B cell (primary cell): ENCODE data around the gene NUP98. TPM values are rescaled to one million over a fixed set of nuclear protein-coding genes. Genes with fewer than 3 reads are reported as not detected.
A peak's percentile ranks its signal among the peaks of the same experiment; 100 is the strongest.

Source experiments
- ATAC-seq: fragments of 200-7000 bp; cut with Tn5 transposase; one replicate; pipeline ENCODE4 v1.10.0; 2021; ENCODE audit warnings: low read depth, mild to moderate bottlenecking, moderate number of reproducible peaks, moderate library complexity
- CTCF ChIA-PET: fragments of 350-600 bp; sonication (Branson Sonifier 250); formaldehyde crosslinking; loops from one replicate; lab custom pipeline; 2021; ENCODE audit warnings: antibody characterized with exemption, inconsistent platforms; lab: Charles Lee
- POLR2A ChIA-PET: fragments of 350-600 bp; sonication (Branson Sonifier 250); formaldehyde crosslinking; loops from one replicate; lab custom pipeline; 2021; ENCODE audit warnings: antibody characterized with exemption; lab: Charles Lee
- DNase-seq: peaks from one replicate; pipeline ENCODE4 v3.0.0; 2013
- H2AFZ ChIP-seq: 2 replicates; pipeline ENCODE4 v1.6.1; 2012; ENCODE audit warnings: mild to moderate bottlenecking, low read depth, low read length; ENCODE audit not compliant: insufficient read depth, poor library complexity, severe bottlenecking
- H3K27ac ChIP-seq, 2 donors: 1 replicate in 1 of 2; 2 replicates in 1 of 2; pipeline ENCODE4 v1.5.1; 2012 to 2013; ENCODE audit warnings: low read length in 2 of 2, mild to moderate bottlenecking in 2 of 2, moderate library complexity in 1 of 2
- H3K27me3 ChIP-seq, 4 experiments: fragments of 200-600 bp in 1 of 4; sonication (generic) in 1 of 4; replicated peaks in 1 of 4; 1 replicate in 2 of 4; 2 replicates in 2 of 4; pipeline versions ENCODE4 v1.6.1 to v1.7.0; 2013 to 2016; ENCODE audit warnings: low read length in 3 of 4, mild to moderate bottlenecking in 2 of 4, mixed read lengths in 1 of 4, moderate library complexity in 1 of 4; ENCODE audit not compliant: insufficient read depth in 4 of 4, control insufficient read depth in 3 of 4; ENCODE audit errors: control extremely low read depth in 1 of 4
- H3K36me3 ChIP-seq, 2 experiments: replicated peaks in 1 of 2; 1 replicate in 1 of 2; 2 replicates in 1 of 2; pipeline versions ENCODE4 v1.6.1 to v1.7.1; 2013; ENCODE audit warnings: low read length in 1 of 2; ENCODE audit not compliant: insufficient read depth in 2 of 2, control insufficient read depth in 1 of 2; ENCODE audit errors: control extremely low read depth in 1 of 2, extremely low read depth in 1 of 2
- H3K4me1 ChIP-seq, 2 donors: fragments of 200-600 bp in 1 of 2; sonication (generic) in 1 of 2; 1 replicate in 1 of 2; 2 replicates in 1 of 2; pipeline versions ENCODE4 v1.5.1 to v1.6.1; 2013 to 2017; ENCODE audit warnings: low read length in 2 of 2; ENCODE audit not compliant: control insufficient read depth in 2 of 2, insufficient read depth in 2 of 2
- H3K4me2 ChIP-seq: replicated peaks from 2 replicates; pipeline ENCODE3; 2012; ENCODE audit warnings: mild to moderate bottlenecking, low read depth, low read length; ENCODE audit not compliant: poor library complexity, severe bottlenecking
- H3K4me3 ChIP-seq, 5 experiments: fragments of 200-600 bp in 1 of 5; sonication (generic) in 1 of 5; 1 replicate in 3 of 5; 2 replicates in 2 of 5; pipeline versions ENCODE4 v1.5.1 to v1.7.0; 2011 to 2016; ENCODE audit warnings: low read length in 4 of 5, mild to moderate bottlenecking in 4 of 5, low read depth in 2 of 5, control low read depth in 1 of 5, moderate library complexity in 1 of 5; ENCODE audit not compliant: insufficient read depth in 1 of 5; ENCODE audit errors: control extremely low read depth in 1 of 5, extremely low read depth in 1 of 5
- H3K79me2 ChIP-seq: fragments of 200-600 bp; sonication (generic); one replicate; pipeline ENCODE4 v1.6.0; 2016; ENCODE audit warnings: low read length; ENCODE audit not compliant: control insufficient read depth, insufficient read depth
- H3K9ac ChIP-seq: fragments of 200-600 bp; sonication (generic); 2 replicates; pipeline ENCODE4 v1.6.1; 2017; ENCODE audit warnings: mild to moderate bottlenecking, low read length, moderate library complexity
- H3K9me3 ChIP-seq, 3 donors: one replicate each; pipeline versions ENCODE4 v1.6.1 to v1.7.1; 2013; ENCODE audit warnings: low read length in 2 of 3; ENCODE audit not compliant: control insufficient read depth in 2 of 3, insufficient read depth in 1 of 3; ENCODE audit errors: control extremely low read depth in 1 of 3
- H4K20me1 ChIP-seq: 2 replicates; pipeline ENCODE4 v1.6.0; 2012; ENCODE audit warnings: mild to moderate bottlenecking, low read length; ENCODE audit not compliant: insufficient read depth, control insufficient read depth, poor library complexity, severe bottlenecking
- H3K27ac Mint-ChIP-seq: one replicate; pipeline ENCODE4 v1.8.0; 2021; ENCODE audit warnings: mixed read lengths
- H3K27me3 Mint-ChIP-seq: one replicate; pipeline ENCODE4 v1.8.0; 2021; ENCODE audit warnings: mixed read lengths
- H3K4me1 Mint-ChIP-seq: one replicate; pipeline ENCODE4 v1.8.0; 2021; ENCODE audit warnings: mixed read lengths
- H3K4me3 Mint-ChIP-seq: one replicate; pipeline ENCODE4 v1.8.0; 2021; ENCODE audit warnings: mixed read lengths
- H3K9me3 Mint-ChIP-seq: one replicate; pipeline ENCODE4 v1.8.0; 2022; ENCODE audit warnings: mixed read lengths; ENCODE audit not compliant: insufficient read depth
- EZH2 ChIP-seq: IDR thresholded peaks from 2 replicates; pipeline ENCODE4 v1.6.1; 2012; ENCODE audit warnings: borderline replicate concordance, low read depth, mild to moderate bottlenecking, moderate library complexity, low read length; ENCODE audit not compliant: insufficient read depth, poor library complexity, severe bottlenecking
- WGBS: methylation state at CpG from one replicate; pipeline ENCODE4 v1.1.5; 2013; ENCODE audit warnings: missing lambda C conversion rate; ENCODE audit not compliant: insufficient coverage; 5-methylcytosine and 5-hydroxymethylcytosine counted together
- intact Hi-C: fragments of 100-400 bp; cut with micrococcal nuclease; formaldehyde crosslinking; loops from one replicate; pipeline ENCODE4 v1.10.0; 2022
- polyA plus RNA-seq: library from polyadenylated mRNA; depleted of rRNA; stranded (reverse); fragments of >200 nt; gene quantifications from 2 replicates; pipeline ENCODE4 v1.2.3, GENCODE V29; 2012
- total RNA-seq, 2 donors: library from RNA; stranded (reverse); fragments of 120-200 nt in 1 of 2; gene quantifications; 1 replicate in 1 of 2; 2 replicates in 1 of 2; pipeline versions ENCODE4 v1.2.3 to v1.2.4, GENCODE V29; 2013 to 2022
- TF ChIP-seq, protein P1 (sequence below): fragments of 200-600 bp; IDR thresholded peaks from one replicate; pipeline ENCODE4 v1.8.0; 2022; ENCODE audit warnings: antibody characterized with exemption, mild to moderate bottlenecking

Gene NUP98
- total and polyA plus RNA-seq, 2 donors (not counting 1 experiment from before 2014, with no cell fraction given) = 99.8 to 111 TPM

DNA sequence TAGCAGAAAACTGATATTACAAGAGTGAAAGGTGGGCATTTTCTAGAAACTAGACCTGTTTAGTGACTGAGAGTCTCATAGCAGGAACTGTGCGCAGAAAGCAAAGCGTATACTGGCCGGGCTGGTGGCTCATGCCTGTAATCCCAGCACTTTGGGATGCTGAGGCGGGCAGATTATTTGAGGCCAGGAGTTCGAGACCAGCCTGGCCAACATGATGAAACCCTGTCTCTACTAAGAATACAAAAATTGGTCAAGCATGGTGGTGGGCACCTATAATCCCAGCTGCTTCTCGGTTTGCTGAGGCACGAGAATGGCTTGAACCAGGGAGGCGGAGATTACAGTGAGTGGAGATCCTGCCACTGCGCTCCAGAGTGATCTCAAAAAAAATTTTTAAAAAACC lies 1.8 kb upstream of the NUP98 start:
- peaks cover 17% of the 10 kb centered on the region for H4K20me1 ChIP-seq
- Mint-ChIP-seq H3K9me3 (no peaks in the 10 kb centered on the region), H3K27me3 (no peaks in the 10 kb centered on the region), H3K27ac (no peak overlapping the region), H3K4me3 (peak overlapping the region; percentile 97), H3K4me1 (peaks cover 29% of the 10 kb centered on the region)
- peaks cover 21 to 31% of the 10 kb centered on the region in 2 donors for H3K4me1 ChIP-seq
- no peaks in the 10 kb centered on the region for H3K36me3 ChIP-seq
- 98% methylated on average over 4 of the region's 9 CpGs for WGBS
- intact Hi-C loops = loop anchor here (5.0 kb wide), 1 partner anchor 593 kb away; the partner anchor contains the start of gene TRIM21
- H3K4me3 ChIP-seq = no peak overlapping the region
- DNase-seq = no peak
- peaks cover 54% of the 10 kb centered on the region for H3K79me2 ChIP-seq
- H3K9ac ChIP-seq = no peak overlapping the region
- no peak for ATAC-seq
- no peak overlapping the region for H2AFZ ChIP-seq
- ChIA-PET POLR2A (interaction anchor here (0.7 kb wide), 1 partner anchor 8 kb away, joined by 4 read pairs; no protein-coding TSS in a partner anchor), CTCF (interaction anchor here (0.7 to 3.5 kb wide), 5 partner anchors 9 to 273 kb away, joined by 5 to 27 read pairs (median 10); partner anchors contain the start of genes PGAP2 and RHOG)
- no peaks in the 10 kb centered on the region for H3K27me3 ChIP-seq
- H3K4me2 ChIP-seq = no peak overlapping the region
- H3K9me3 ChIP-seq = no peaks in the 10 kb centered on the region
- H3K27ac ChIP-seq = no peak overlapping the region
- TF ChIP-seq EZH2 = no peak
- TF ChIP-seq, protein P1, sequence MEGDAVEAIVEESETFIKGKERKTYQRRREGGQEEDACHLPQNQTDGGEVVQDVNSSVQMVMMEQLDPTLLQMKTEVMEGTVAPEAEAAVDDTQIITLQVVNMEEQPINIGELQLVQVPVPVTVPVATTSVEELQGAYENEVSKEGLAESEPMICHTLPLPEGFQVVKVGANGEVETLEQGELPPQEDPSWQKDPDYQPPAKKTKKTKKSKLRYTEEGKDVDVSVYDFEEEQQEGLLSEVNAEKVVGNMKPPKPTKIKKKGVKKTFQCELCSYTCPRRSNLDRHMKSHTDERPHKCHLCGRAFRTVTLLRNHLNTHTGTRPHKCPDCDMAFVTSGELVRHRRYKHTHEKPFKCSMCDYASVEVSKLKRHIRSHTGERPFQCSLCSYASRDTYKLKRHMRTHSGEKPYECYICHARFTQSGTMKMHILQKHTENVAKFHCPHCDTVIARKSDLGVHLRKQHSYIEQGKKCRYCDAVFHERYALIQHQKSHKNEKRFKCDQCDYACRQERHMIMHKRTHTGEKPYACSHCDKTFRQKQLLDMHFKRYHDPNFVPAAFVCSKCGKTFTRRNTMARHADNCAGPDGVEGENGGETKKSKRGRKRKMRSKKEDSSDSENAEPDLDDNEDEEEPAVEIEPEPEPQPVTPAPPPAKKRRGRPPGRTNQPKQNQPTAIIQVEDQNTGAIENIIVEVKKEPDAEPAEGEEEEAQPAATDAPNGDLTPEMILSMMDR = no peak

DNA sequence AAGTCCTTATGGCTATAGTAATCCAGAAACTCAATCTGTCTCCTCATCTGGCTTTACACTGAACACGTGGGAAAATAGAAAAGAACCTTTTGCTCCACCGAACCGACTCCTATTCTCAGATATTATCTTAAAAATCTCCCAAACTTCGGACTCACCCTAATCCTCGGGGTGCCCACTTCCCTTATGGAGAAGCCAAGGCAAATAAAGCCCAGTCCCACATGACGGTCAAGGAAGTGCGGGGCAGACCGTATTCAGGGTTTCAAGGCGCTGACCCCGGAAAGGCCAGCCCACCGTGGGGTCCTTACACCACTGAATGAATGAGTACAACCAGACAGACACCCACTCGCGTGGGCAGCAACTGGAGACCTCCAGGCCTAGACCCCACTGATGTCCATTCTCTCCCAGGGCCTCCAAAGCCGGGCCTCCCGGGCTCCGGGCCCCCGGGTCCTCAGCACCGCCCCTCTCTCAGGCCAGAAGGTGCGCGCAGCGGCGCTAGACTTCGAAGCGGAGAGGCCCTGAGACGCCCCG lies 489 bp downstream of the NUP98 start:
- ATAC-seq (peak; percentile 16), DNase-seq (no peak)
- Histone ChIP-seq H3K9me3 (no peaks in the 10 kb centered on the region), H3K36me3 (peaks cover 2 to 13% of the 10 kb centered on the region in 2 experiments), H3K27me3 (no peaks in the 10 kb centered on the region), H3K4me1 (peaks cover 21 to 31% of the 10 kb centered on the region in 2 donors), H3K79me2 (peaks cover 77% of the 10 kb centered on the region), H3K27ac (peak overlapping the region; percentile 93 to 97), H3K9ac (peak overlapping the region; percentile 97), H2AFZ (peak overlapping the region; percentile 39), H3K4me3 (peak overlapping the region; percentile 93 to 98 (median 96)), H4K20me1 (peaks cover 22% of the 10 kb centered on the region), H3K4me2 (peak overlapping the region; percentile 92)
- Mint-ChIP-seq H3K4me3 (peak overlapping the region; percentile 97), H3K27me3 (no peaks in the 10 kb centered on the region), H3K27ac (peak overlapping the region; percentile 97), H3K4me1 (peaks cover 36% of the 10 kb centered on the region), H3K9me3 (no peaks in the 10 kb centered on the region)
- under 1% methylated on average over 26 of the region's 26 CpGs for WGBS
- ChIA-PET POLR2A (interaction anchor here (0.6 to 2.1 kb wide), 3 partner anchors 39 to 417 kb away, joined by 3 to 12 read pairs (median 4); no protein-coding TSS in a partner anchor), CTCF (interaction anchor here (0.8 to 3.5 kb wide), 4 partner anchors 11 to 276 kb away, joined by 3 to 27 read pairs (median 6); partner anchors contain the start of gene PGAP2)
- intact Hi-C loops = loop anchor here (1.0 to 5.0 kb wide), 6 partner anchors 11 to 595 kb away; partner anchors contain the start of genes PGAP2, RRM1 and TRIM21
- no peak for TF ChIP-seq EZH2
- TF ChIP-seq, protein P1 = no peak
